Caki2 (cell line): ENCODE data around the gene DNAJB13. TPM values are rescaled to one million over a fixed set of nuclear protein-coding genes. Genes with fewer than 3 reads are reported as not detected.
"Not testable (repeated sequence)": the region's sequence is repeated elsewhere in the genome, so short reads cannot be mapped to it uniquely, and the experiment has no call there.

ENCODE experiments used
- DNase-seq: peaks from one replicate; pipeline ENCODE4 v3.0.0-alpha.2; 2015; ENCODE audit warnings: low read depth
- in situ Hi-C: cut with HindIII; loops from 2 replicates; pipeline ENCODE4 v1.10.0; 2016; ENCODE audit warnings: low sequenced_read_pairs, low pct_unique_long_range_greater_than_20kb, mixed read lengths
- total RNA-seq: library from RNA; depleted of rRNA; stranded (reverse); fragments of >200 nt; shearing (Covaris generic); gene quantifications from 2 replicates; pipeline ENCODE4 v1.2.3, GENCODE V29; 2014; ENCODE audit warnings: low replicate concordance

DNAJB13 gene
- total RNA-seq, 1 experiment from 2014 or later = 2.4 TPM

- in situ Hi-C loops = no loop called here
- DNase-seq = no peak
Observed at GRCh38 chr11:73972187-73972586, 21.4 kb downstream of the DNAJB13 start.

GRCh38 chr11:73972620-73973449, 22.0 kb downstream of the DNAJB13 start:
- in situ Hi-C loops = no loop called here
- DNase-seq = no peak

- no peak for DNase-seq
- in situ Hi-C loops = no loop called here
Observed at GRCh38 chr11:73974604-73975478, 24.0 kb downstream of the DNAJB13 start.

GRCh38 chr11:73975479-73975757, 24.6 kb downstream of the DNAJB13 start:
- in situ Hi-C loops = no loop called here
- no peak for DNase-seq

- DNase-seq = no peak
- in situ Hi-C loops = no loop called here
Observed at GRCh38 chr11:73976451-73977151, 25.8 kb downstream of the DNAJB13 start.

- DNase-seq = no peak
- in situ Hi-C loops = no loop called here
Observed at GRCh38 chr11:73977856-73978519, 27.2 kb downstream of the DNAJB13 start.

- DNase-seq = no peak
- in situ Hi-C loops = no loop called here
Observed at GRCh38 chr11:73978576-73979086, 27.8 kb downstream of the DNAJB13 start.

- DNase-seq = peak; percentile 26
- in situ Hi-C loops = no loop called here
Observed at GRCh38 chr11:73980001-73980961, 29.5 kb downstream of the DNAJB13 start.

GRCh38 chr11:73981051-73981805, 30.4 kb downstream of the DNAJB13 start:
- in situ Hi-C loops = no loop called here

GRCh38 chr11:73982595-73982989, 31.8 kb downstream of the DNAJB13 start, which contains the start of gene UCP2:
TSS of gene UCP2 (minus strand) at chr11:73982843. CDS start at chr11:73978378, 4,465 bp downstream.
- in situ Hi-C loops = no loop called here

More at GRCh38 chr11:73981051-73981805, 30.4 kb downstream of the DNAJB13 start:
- no peak for DNase-seq

GRCh38 chr11:73982990-73983740, 32.3 kb downstream of the DNAJB13 start:
- in situ Hi-C loops = no loop called here
- peak; percentile 96 for DNase-seq

More at GRCh38 chr11:73982595-73982989, 31.8 kb downstream of the DNAJB13 start, which contains the start of gene UCP2:
- no peak for DNase-seq

- no peak for DNase-seq
- in situ Hi-C loops = no loop called here
Observed at GRCh38 chr11:73983741-73984538, 33.1 kb downstream of the DNAJB13 start.

GRCh38 chr11:73985661-73986060, 34.8 kb downstream of the DNAJB13 start:
- in situ Hi-C loops, DNase-seq: not testable (repeated sequence)

- in situ Hi-C loops = no loop called here
- DNase-seq = no peak
Observed at GRCh38 chr11:73988227-73988626, 37.4 kb downstream of the DNAJB13 start.

GRCh38 chr11:73989156-73989555, 38.3 kb downstream of the DNAJB13 start:
- DNase-seq = no peak
- in situ Hi-C loops = no loop called here
